ENCODE results near the gene DESI2. TPM values are rescaled to one million over a fixed set of nuclear protein-coding genes. Genes with fewer than 3 reads are reported as not detected.

DESI2 gene
- 40.0 and 40.6 TPM in 2 replicates for total RNA-seq (2014; rRNA removed; shearing (Covaris generic))
- total RNA-seq (2022): 57.5 and 58.8 TPM in 2 replicates
- Bru-seq, nascent RNA: percentile 86 among the genes with signal in this experiment
- percentile 88 among the genes with signal in this experiment for BruChase-seq, experiment 1, labeled RNA remaining after a 6-hour chase
- percentile 90 among the genes with signal in this experiment for BruChase-seq, experiment 2, labeled RNA remaining after a 2-hour chase
- long read RNA-seq, full-length matches to known transcripts: 58 of 111 reads
- long read RNA-seq, partial matches to known transcripts: 14 of 111 reads
- long read RNA-seq, other reads (novel, unspliced or antisense): 39 of 111 reads

GRCh38 chr1:244652623-244653438 lies at the start of gene DESI2:
Gene DESI2 (plus strand): TSS chr1:244653126. CDS start chr1:244653314, 188 bp downstream.
- peak within 1 kb of the TSS; percentile 96 for H3K4me2 ChIP-seq (ENCODE audit: low read length)
- peak; percentile 100 for DNase-seq (ENCODE audit: low spot score)
- CTCF ChIA-PET (ENCODE audit: unreplicated experiment): interaction anchor here (0.8 kb wide), 1 partner anchor 9 kb away, joined by 3 read pairs; no protein-coding TSS in a partner anchor
- BruUV-seq (replicated peaks): no TSS peak
- H3K27ac ChIP-seq (ENCODE audit: low read depth, low read length, poor library complexity, severe bottlenecking): peak within 1 kb of the TSS; percentile 81
- H3K4me1 ChIP-seq (ENCODE audit: insufficient read depth, low read length, poor library complexity, severe bottlenecking): peaks cover 26% of the 10 kb centered on the region
- H3K79me2 ChIP-seq (ENCODE audit: insufficient read depth, low read depth, low read length): peaks cover 45% of the 10 kb centered on the region
- intact Hi-C loops (cut with micrococcal nuclease; ENCODE audit: unreplicated experiment): loop anchor here (1.0 to 5.0 kb wide), 7 partner anchors 10 to 606 kb away; no protein-coding TSS in a partner anchor
- peak within 1 kb of the TSS; percentile 98 for H2AFZ ChIP-seq (ENCODE audit: low read length)
- TF ChIP-seq CTCF (conservative IDR thresholded peaks at IDR 0.05; ENCODE audit: low read length) (peak; percentile 71), EZH2phosphoT487 (IDR thresholded peaks at IDR 0.05; ENCODE audit: borderline replicate concordance, low read depth, low read length) (no peak)
- H3K9me3 ChIP-seq (ENCODE audit: low read length): peaks cover 7% of the 10 kb centered on the region; the same call in 1 of the 2 replicates
- H3K9me2 ChIP-seq (ENCODE audit: insufficient read depth, low read length): no peaks in the 10 kb centered on the region
- peak within 1 kb of the TSS; percentile 82 for H3K4me3 ChIP-seq (ENCODE audit: low read depth, low read length, poor library complexity, severe bottlenecking)
- POLR2A ChIA-PET: interaction anchor here (0.7 to 1.4 kb wide), 10 partner anchors 11 to 503 kb away, joined by 3 to 16 read pairs (median 3); partner anchors contain the start of gene COX20
- peaks cover 24% of the 10 kb centered on the region for H3K36me3 ChIP-seq (ENCODE audit: insufficient read depth, low read length)
- H4K20me1 ChIP-seq (ENCODE audit: insufficient read depth, low read length): peaks cover 20% of the 10 kb centered on the region; the same call in 1 of the 2 replicates

- ChIA-PET POLR2A (interaction anchor here (0.6 to 2.4 kb wide), 7 partner anchors 9 to 198 kb away, joined by 3 to 8 read pairs (median 4); no protein-coding TSS in a partner anchor), CTCF (ENCODE audit: unreplicated experiment) (interaction anchor here (1.1 to 1.9 kb wide), 2 partner anchors 194 to 198 kb away, joined by 5 to 8 read pairs; no protein-coding TSS in a partner anchor)
- Histone ChIP-seq H3K79me2 (ENCODE audit: insufficient read depth, low read depth, low read length) (no peaks in the 10 kb centered on the region), H3K4me1 (ENCODE audit: insufficient read depth, low read length, poor library complexity, severe bottlenecking) (no peaks in the 10 kb centered on the region), H3K9me3 (ENCODE audit: low read length) (no peaks in the 10 kb centered on the region), H3K4me2 (ENCODE audit: low read length) (no peak overlapping the region), H3K27ac (ENCODE audit: low read depth, low read length, poor library complexity, severe bottlenecking) (no peak overlapping the region), H2AFZ (ENCODE audit: low read length) (no peak overlapping the region), H3K36me3 (ENCODE audit: insufficient read depth, low read length) (no peaks in the 10 kb centered on the region), H4K20me1 (ENCODE audit: insufficient read depth, low read length) (no peaks in the 10 kb centered on the region), H3K4me3 (ENCODE audit: low read depth, low read length, poor library complexity, severe bottlenecking) (no peak overlapping the region), H3K9me2 (ENCODE audit: insufficient read depth, low read length) (no peaks in the 10 kb centered on the region)
- BruUV-seq (replicated peaks): no TSS peak
- TF ChIP-seq CTCF (conservative IDR thresholded peaks at IDR 0.05; ENCODE audit: low read length) (peak; percentile 98), EZH2phosphoT487 (IDR thresholded peaks at IDR 0.05; ENCODE audit: borderline replicate concordance, low read depth, low read length) (no peak)
- intact Hi-C loops (cut with micrococcal nuclease; ENCODE audit: unreplicated experiment): loop anchor here (1.0 to 2.0 kb wide), 2 partner anchors 194 to 439 kb away; no protein-coding TSS in a partner anchor
- peak; percentile 62 for DNase-seq (ENCODE audit: low spot score)
Observed at GRCh38 chr1:244603498-244603897, 49.4 kb upstream of the DESI2 start.
